ENCODE measurements around the gene PRADC1.

The PRADC1 gene

GRCh38 chr2:73258186-73258912 lies 25.3 kb upstream of the PRADC1 start:
- no peak for DNase-seq

GRCh38 chr2:73257425-73258125 lies 24.5 kb upstream of the PRADC1 start:
- no peak for DNase-seq

- no peak for DNase-seq
Observed at GRCh38 chr2:73257021-73257420, 24.0 kb upstream of the PRADC1 start.

GRCh38 chr2:73256618-73256922 lies 23.5 kb upstream of the PRADC1 start:
- DNase-seq: no peak

DNA sequence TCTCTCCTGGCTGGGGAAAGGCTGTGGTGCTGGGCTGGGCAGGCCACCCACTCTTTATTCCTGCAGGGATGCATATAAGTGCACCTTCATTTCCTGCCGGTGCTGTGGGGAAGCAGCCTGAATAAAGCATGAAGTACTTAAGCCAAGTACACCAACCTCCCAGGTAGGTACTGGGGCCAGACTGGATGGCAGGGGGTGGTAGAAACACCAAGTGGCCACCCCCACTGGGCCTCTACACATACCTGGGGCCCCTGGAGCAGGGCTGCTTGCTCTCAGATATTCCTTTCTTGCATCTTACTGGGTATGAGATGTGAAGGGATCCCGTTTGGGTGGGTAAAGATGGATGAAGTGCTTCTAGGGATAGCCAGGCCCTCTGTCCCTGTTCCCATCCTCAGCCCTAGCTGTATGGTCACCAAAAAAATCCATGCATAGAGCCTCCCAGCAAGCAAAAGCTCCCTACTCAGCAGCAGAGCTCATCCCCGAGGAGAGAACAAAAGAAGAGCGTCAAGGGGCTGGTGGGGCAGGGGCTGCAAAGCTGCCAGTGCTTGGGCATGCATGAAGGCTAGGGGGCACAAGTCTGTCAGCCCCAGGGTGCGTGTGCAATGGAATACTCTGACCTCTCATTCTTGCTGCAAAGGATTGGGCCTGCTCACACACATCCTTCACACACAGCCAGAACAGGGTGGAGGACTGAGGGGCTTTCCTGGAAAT lies 23.0 kb upstream of the PRADC1 start:
- no peak for DNase-seq

DNA sequence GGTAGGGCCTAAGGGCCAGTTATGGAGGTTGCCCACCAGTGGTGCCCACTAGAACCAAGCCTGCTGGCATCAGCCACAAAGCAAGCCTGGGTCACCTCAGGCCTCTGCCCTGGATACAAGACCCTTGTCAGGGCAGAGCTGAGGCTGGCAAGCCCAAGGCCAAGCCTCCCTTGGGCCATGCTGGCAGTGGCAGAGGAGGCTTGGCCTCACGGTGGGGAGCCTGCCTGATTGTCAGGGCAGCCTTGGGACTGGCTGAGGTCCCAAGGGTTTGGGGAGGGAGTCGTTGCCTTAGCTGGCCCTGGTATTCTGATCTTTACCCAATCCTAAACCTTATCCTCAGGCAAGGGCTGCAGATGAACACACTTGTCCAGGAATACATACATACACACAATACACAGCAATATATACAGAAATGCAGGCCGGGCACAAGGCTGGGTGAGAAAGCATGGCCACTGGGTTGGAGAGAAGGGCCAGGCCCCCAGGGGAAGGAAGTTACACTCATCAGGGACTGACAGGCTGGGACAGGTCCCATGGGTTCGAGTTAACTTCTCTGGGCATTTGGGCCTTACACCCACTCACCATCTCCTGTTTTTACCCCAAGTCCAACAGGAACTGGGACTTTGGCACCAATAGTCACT lies 22.1 kb upstream of the PRADC1 start:
- DNase-seq: no peak

DNA sequence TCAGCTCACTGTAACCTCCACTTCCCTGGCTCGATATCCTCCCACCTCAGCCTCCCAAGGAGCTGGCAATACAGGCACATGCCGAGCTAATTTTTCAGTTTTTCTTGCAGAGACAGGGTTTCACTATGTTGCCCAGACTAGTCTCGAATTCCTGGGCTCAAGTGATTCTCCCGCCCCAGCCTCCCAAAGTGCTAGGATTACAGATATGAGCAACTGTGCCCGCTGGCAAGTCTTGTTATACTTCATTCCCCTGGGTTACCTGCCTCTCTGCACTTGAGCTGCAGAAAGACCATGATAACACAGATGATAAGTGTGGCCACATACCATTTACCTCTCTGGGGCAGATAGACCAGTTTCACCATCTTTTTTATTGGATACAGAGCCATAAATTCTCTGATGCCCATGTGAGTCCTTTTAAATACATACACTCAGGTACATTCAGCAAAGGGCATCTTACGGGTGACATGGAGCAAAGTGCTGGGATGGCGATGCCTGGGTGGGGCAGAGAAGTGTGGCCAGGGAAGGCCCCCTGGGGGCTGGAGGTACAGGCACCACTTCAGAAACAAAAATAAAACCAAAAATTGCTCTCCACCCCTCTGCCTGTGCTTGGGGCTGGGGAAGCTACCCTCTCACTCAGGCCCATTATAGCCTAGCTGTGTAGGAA lies 21.4 kb upstream of the PRADC1 start:
- no peak for DNase-seq

GRCh38 chr2:73253901-73254300 lies 20.9 kb upstream of the PRADC1 start:
- no peak for DNase-seq

GRCh38 chr2:73253400-73253799 lies 20.4 kb upstream of the PRADC1 start:
- DNase-seq: no peak

DNA sequence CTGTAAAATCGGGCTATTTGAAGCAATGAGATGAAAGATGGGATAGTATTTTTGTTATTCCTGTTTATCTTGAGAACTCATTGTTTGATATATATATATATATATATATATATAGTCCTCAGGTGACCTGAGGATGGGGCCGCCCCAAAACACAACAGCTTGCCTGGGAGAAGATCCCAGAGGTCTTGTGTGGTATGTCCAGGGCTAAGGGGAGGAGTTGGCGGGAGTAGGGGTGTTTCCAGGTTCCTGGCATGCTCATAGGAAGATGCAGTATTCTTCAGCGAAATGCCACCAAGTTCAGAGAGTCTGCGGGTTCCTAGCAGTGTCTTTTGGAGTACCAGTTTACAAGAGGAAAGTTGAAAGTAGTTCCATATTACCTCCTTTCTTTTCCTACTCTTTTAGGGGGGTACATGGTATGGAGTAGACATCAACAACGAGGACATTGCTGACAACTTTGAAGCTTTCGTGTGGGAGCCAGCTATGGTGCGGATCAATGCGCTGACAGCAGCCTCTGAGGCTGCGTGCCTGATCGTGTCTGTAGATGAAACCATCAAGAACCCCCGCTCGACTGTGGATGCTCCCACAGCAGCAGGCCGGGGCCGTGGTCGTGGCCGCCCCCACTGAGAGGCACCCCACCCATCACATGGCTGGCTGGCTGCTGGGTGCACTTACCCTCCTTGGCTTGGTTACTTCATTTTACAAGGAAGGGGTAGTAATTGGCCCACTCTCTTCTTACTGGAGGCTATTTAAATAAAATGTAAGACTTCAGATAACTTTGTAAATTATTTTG lies 19.4 kb upstream of the PRADC1 start:
- no peak for DNase-seq

DNA sequence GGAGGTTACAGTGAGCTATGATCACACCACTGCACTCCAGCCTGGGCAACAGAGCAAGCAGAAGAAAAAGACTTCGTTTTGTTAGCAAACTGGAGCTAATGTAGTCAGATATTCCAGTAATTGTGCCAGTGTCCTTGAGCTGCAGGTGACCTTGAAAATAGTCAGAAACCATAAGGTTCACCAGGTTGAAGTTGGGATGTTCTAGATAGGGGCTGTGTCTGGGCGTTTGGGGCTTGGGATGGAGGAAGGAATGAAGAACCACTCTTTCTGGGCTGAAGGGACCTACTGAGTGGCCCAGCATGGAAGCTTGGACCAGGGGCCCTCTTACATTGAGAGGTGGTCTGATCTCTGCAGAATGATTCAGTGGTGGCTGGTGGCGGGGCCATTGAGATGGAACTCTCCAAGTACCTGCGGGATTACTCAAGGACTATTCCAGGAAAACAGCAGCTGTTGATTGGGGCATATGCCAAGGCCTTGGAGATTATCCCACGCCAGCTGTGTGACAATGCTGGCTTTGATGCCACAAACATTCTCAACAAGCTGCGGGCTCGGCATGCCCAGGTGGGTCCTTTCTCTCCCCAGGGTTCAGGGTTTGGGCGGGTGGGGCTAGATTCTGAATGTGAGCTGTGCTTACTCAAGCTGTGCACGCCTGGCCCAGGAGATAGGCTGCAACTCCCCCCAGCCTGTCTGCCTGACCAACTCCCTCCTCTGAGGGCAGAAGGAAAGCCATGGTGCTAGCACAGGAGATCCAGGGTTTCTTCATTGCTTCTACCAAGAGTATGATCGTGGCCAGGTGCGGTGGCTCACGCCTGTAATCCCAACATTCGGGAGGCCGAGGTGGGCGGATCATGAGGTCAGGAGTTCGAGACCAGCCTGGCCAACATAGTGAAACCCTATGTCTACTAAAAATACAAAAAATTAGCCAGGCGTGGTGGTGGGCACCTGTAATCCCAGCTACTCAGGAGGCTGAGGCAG lies 18.1 kb upstream of the PRADC1 start:
- no peak for DNase-seq

GRCh38 chr2:73249636-73250035 lies 16.6 kb upstream of the PRADC1 start:
- DNase-seq: no peak

DNA sequence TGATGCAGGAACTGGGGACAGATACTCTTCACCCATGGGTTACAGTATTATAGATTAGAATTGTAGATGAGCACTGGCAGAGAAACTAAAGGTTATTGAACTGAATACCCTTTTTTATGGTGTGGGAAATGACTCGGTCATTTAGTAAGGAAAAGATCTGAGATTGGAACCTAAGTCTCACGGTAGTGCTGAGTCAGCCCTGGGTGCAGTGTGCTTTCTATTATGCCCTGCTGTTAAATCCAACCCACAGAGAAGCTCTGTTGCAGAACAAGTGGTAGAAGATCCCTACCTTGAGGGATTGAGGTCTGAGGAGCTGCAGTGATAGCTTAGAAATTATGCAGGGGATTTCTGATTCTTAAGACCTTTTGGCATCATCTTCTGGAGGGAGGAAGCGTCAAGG lies 13.8 kb upstream of the PRADC1 start:
- no peak for DNase-seq

GRCh38 chr2:73244580-73244979 lies 11.5 kb upstream of the PRADC1 start:
- no peak for DNase-seq

DNA sequence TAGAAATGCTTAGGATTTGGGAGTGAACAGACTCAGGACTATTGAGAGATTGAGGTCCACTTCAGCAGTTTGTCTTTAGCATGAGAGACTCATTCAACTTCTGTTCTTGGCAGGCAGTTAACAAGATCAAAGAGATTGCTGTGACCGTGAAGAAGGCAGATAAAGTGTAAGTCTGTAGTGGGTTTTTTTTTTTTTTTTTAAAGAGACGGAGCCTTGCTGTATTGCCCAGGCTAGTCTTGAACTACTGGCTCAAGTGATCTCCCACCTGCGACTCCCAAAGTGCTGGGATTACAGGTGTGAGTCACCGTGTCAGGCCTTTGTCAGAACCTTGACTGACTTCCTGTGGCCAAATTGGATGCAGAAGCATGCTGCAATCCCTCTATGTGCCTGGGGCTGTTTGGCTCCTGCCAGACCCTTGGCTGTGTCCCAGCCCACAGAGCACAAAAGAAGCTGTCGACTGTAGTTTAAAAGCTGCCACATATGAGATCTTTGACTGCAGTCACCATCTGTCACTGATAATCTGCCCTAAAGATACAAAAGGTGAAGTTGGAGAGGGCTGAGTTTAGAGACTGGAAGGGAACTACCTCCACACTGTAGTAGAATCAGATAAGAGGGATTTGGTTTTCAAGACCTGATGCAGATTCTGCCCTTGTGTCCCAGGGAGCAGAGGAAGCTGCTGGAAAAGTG lies 11.0 kb upstream of the PRADC1 start:
- no peak for DNase-seq

GRCh38 chr2:73239776-73240175 lies 6.7 kb upstream of the PRADC1 start:
- DNase-seq: no peak

GRCh38 chr2:73238976-73239375 lies 5.9 kb upstream of the PRADC1 start:
- no peak for DNase-seq

GRCh38 chr2:73238149-73238548 lies 5.1 kb upstream of the PRADC1 start:
- DNase-seq: no peak

DNA sequence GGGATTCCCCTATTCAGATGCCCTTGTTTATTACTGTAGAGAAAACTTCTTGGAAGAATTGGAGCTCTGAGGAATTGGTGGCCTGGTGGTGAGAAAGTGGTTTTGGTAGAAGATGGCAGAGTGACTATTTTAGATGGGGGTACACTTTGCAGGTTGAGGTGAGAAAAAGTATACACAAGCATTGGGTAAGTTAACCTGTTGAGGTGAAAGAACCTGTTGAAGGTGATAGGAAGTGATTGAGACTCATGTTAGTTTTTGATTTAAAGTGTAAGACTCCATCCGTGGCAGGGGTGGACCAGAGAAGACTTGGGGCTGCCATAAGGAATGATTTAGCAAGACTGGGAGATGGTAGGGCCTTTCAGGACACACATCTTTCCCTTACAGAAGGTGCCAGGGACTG lies 4.1 kb upstream of the PRADC1 start:
- DNase-seq: no peak

- no peak for DNase-seq
Observed at GRCh38 chr2:73235315-73236028, 2.4 kb upstream of the PRADC1 start.

Data from NK-92 treated with Interleukin-12 subunit alpha and Interleukin-12 subunit beta, amount 100 ng/mL, for 24 hours (cell line).